22Rv1 (cell line): ENCODE data around the gene CENPP.

ENCODE experiments used
- H3K27ac ChIP-seq: fragments of 450-650 bp; 2 replicates; pipeline ENCODE4 v1.5.1; 2017
- ZFX ChIP-seq: fragments of 450-650 bp; IDR thresholded peaks from 2 replicates; pipeline ENCODE4 v1.6.1; 2017; ENCODE audit warnings: antibody characterized with exemption, borderline replicate concordance
- TF ChIP-seq, protein P1 (sequence below): fragments of 450-650 bp; IDR thresholded peaks from 2 replicates; pipeline ENCODE4 v1.5.1; 2017; ENCODE audit warnings: mild to moderate bottlenecking

The CENPP gene

GRCh38 chr9:92482805-92483204 lies 157.1 kb downstream of the CENPP start:
- no peak overlapping the region for H3K27ac ChIP-seq
- TF ChIP-seq, protein P1, sequence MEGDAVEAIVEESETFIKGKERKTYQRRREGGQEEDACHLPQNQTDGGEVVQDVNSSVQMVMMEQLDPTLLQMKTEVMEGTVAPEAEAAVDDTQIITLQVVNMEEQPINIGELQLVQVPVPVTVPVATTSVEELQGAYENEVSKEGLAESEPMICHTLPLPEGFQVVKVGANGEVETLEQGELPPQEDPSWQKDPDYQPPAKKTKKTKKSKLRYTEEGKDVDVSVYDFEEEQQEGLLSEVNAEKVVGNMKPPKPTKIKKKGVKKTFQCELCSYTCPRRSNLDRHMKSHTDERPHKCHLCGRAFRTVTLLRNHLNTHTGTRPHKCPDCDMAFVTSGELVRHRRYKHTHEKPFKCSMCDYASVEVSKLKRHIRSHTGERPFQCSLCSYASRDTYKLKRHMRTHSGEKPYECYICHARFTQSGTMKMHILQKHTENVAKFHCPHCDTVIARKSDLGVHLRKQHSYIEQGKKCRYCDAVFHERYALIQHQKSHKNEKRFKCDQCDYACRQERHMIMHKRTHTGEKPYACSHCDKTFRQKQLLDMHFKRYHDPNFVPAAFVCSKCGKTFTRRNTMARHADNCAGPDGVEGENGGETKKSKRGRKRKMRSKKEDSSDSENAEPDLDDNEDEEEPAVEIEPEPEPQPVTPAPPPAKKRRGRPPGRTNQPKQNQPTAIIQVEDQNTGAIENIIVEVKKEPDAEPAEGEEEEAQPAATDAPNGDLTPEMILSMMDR: no peak
- TF ChIP-seq ZFX: no peak

GRCh38 chr9:92483627-92484545 lies 158.1 kb downstream of the CENPP start:
- TF ChIP-seq ZFX: no peak
- TF ChIP-seq, protein P1: no peak

DNA sequence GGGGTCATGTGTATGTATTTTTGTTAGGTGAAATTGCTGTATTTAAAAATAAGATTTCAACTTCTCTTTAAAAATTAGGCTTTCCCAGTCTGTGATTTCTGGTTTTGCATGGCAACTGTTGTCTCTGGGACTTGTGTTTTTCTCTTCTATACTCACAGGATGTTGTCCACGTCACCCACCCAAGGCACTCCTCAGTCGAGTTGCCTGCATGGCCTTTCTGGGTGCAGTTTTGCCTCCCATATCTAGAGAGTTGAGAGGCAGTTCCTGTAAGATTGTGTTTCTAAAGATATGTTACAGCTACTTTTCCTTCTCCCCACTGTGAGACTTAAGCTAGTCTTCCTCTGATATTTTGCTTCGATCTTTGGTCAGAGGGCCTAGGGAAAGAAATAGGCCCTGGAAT lies 158.8 kb downstream of the CENPP start:
- TF ChIP-seq, protein P1: no peak
- TF ChIP-seq ZFX: no peak
- no peak overlapping the region for H3K27ac ChIP-seq

More at GRCh38 chr9:92483627-92484545, 158.1 kb downstream of the CENPP start:
- no peak overlapping the region for H3K27ac ChIP-seq

GRCh38 chr9:92486371-92486770 lies 160.6 kb downstream of the CENPP start:
- no peak for TF ChIP-seq ZFX
- no peak overlapping the region for H3K27ac ChIP-seq

GRCh38 chr9:92488681-92489550 lies 163.2 kb downstream of the CENPP start:
- no peak overlapping the region for H3K27ac ChIP-seq
- no peak for TF ChIP-seq ZFX
- TF ChIP-seq, protein P1: no peak

DNA sequence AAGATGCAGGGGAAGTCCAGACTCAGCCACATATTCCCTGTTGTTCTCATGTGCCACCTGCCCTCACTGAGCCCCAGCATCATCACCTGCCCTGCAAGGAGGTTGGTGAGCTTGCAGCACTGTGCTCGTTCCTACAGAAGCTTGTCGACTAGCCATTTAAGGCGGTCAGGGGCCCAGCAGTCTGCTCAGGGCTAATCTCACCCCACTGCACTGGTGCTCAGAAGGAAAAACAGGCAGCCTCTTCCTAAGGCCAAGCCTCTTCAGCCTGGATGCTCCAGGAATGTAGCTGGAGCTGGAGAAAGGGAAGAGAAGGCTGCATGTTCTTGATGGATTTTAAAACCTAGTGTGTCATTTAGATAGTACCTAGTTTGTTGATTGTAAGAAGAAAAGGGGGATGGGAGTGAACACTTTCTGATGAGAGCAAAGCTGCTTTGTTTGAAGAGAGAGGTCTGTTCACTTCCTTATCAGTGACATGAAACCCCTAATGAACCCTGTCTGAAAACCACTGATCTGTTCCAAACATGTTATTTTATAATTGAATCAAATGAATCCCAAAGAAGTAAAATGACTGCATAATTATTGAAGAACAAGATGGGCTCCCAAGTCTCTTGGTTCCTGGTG lies 167.1 kb downstream of the CENPP start:
- no peak for TF ChIP-seq ZFX
- TF ChIP-seq, protein P1: no peak
- no peak overlapping the region for H3K27ac ChIP-seq

DNA sequence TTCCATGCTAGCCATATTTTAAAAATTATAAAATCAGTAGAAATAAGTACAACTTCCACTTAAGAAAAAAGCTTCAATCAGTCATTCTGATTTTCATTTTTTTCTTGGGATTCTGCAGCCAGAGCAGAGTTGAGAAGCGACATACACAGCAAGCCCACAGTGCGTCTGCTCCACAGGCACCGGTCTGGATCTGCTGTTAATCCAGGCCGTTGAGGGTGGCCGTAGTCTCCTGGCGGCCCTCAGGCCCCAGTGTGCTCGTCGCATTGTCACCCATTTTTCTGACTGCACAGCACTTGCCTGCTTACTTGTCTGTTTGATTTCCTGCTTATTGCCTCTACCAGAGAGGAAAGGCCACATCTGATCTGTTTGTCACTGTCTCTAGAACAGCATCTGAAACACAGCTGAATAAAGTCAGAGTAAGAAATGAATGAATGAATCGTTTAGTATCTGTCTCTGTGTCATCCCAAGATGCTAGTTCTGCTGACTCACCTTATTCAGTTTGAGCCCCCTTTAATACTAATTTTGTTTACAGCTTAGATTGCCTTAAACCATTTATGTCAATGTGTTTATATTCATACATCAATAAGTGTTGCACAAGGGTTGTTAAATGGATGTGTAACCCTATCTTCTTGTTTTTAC lies 168.1 kb downstream of the CENPP start:
- H3K27ac ChIP-seq: no peak overlapping the region
- TF ChIP-seq ZFX: no peak
- TF ChIP-seq, protein P1: no peak
